IMR-90 (cell line): ENCODE data around the gene FAM83F. TPM values are rescaled to one million over a fixed set of nuclear protein-coding genes. Genes with fewer than 3 reads are reported as not detected.

Source experiments
- ATAC-seq: fragments of 200-7000 bp; cut with Tn5 transposase; 2 replicates; pipeline ENCODE4 v1.9.1; 2020; ENCODE audit warnings: low read depth, mild to moderate bottlenecking, moderate library complexity
- BruUV-seq: library from RNA; stranded (reverse); fragments of 400-500 nt; replicated peaks from 2 replicates; lab custom pipeline; 2021; lab: Mats Ljungman, UMichigan
- CTCF ChIA-PET: fragments of 300-600 bp; formaldehyde crosslinking; extraction: SDS; loops from one replicate; lab custom pipeline; 2021; ENCODE audit warnings: antibody characterized with exemption; lab: Yijun Ruan, JAX
- POLR2A ChIA-PET: fragments of 300-600 bp; sonication (Branson Sonifier 250); formaldehyde crosslinking; loops from one replicate; lab custom pipeline; 2022; ENCODE audit warnings: antibody characterized with exemption; ENCODE audit not compliant: unreplicated experiment; lab: Charles Lee
- DNase-seq: peaks from one replicate; pipeline ENCODE4 v3.0.0; 2013
- H2AFZ ChIP-seq: replicated peaks from 2 replicates; pipeline ENCODE3; 2013; ENCODE audit warnings: low read length, mild to moderate bottlenecking; ENCODE audit not compliant: poor library complexity
- H2AK5ac ChIP-seq: 2 replicates; pipeline ENCODE4 v1.6.1; 2013; ENCODE audit warnings: low read depth, low read length, inconsistent platforms
- H2AK9ac ChIP-seq: replicated peaks from 2 replicates; pipeline ENCODE3; 2013; ENCODE audit warnings: mild to moderate bottlenecking, low read depth, low read length, moderate library complexity; ENCODE audit not compliant: poor library complexity
- H2BK120ac ChIP-seq: 2 replicates; pipeline ENCODE4 v1.6.1; 2013; ENCODE audit warnings: low read depth, low read length, inconsistent platforms
- H2BK15ac ChIP-seq: 3 replicates; pipeline ENCODE4 v1.6.1; 2013; ENCODE audit warnings: low read depth, low read length, inconsistent platforms
- H2BK20ac ChIP-seq: 2 replicates; pipeline ENCODE4 v1.6.1; 2013; ENCODE audit warnings: low read depth, mild to moderate bottlenecking, inconsistent platforms, low read length, moderate library complexity
- H2BK5ac ChIP-seq: 2 replicates; pipeline ENCODE4 v1.6.1; 2013; ENCODE audit warnings: mild to moderate bottlenecking, low read depth, low read length, inconsistent platforms; ENCODE audit not compliant: poor library complexity, severe bottlenecking
- H3K14ac ChIP-seq: replicated peaks from 2 replicates; pipeline ENCODE4 v1.6.1; 2013; ENCODE audit warnings: low read depth, low read length, inconsistent platforms
- H3K18ac ChIP-seq: 2 replicates; pipeline ENCODE4 v1.6.1; 2013; ENCODE audit warnings: low read depth, low read length, control low read depth
- H3K23ac ChIP-seq: 2 replicates; pipeline ENCODE4 v1.6.1; 2013; ENCODE audit warnings: low read depth, low read length, inconsistent platforms
- H3K27ac ChIP-seq: 2 replicates; pipeline ENCODE4 v1.5.1; 2013; ENCODE audit warnings: mild to moderate bottlenecking, control low read depth, low read length; ENCODE audit not compliant: insufficient read depth
- H3K27me3 ChIP-seq: 2 replicates; pipeline ENCODE4 v1.6.1; 2013; ENCODE audit warnings: low read length; ENCODE audit not compliant: control insufficient read depth, insufficient read depth
- H3K36me3 ChIP-seq: 2 replicates; pipeline ENCODE4 v1.6.1; 2013; ENCODE audit warnings: low read length, mixed read lengths; ENCODE audit not compliant: control insufficient read depth, insufficient read depth
- H3K4ac ChIP-seq: 2 replicates; pipeline ENCODE4 v1.6.1; 2013; ENCODE audit warnings: low read depth, low read length, inconsistent platforms
- H3K4me1 ChIP-seq: 2 replicates; pipeline ENCODE4 v1.6.1; 2013; ENCODE audit warnings: low read length, mixed read lengths; ENCODE audit not compliant: control insufficient read depth, insufficient read depth
- H3K4me2 ChIP-seq: 2 replicates; pipeline ENCODE4 v1.6.1; 2013; ENCODE audit warnings: low read depth, mild to moderate bottlenecking, control low read depth, low read length, moderate library complexity
- H3K4me3 ChIP-seq: 2 replicates; pipeline ENCODE4 v1.5.1; 2013; ENCODE audit warnings: low read depth, mild to moderate bottlenecking, control low read depth, low read length, moderate library complexity; ENCODE audit not compliant: insufficient read depth
- H3K56ac ChIP-seq: 2 replicates; pipeline ENCODE4 v1.6.1; 2013; ENCODE audit warnings: low read length, inconsistent platforms; ENCODE audit not compliant: insufficient read depth; ENCODE audit errors: extremely low read depth
- H3K79me1 ChIP-seq, 2 experiments: 2 replicates each; pipeline ENCODE4 v1.6.1; 2013; ENCODE audit warnings: low read length in 2 of 2, inconsistent platforms in 1 of 2, low read depth in 1 of 2
- H3K9ac ChIP-seq: 2 replicates; pipeline ENCODE4 v1.6.1; 2013; ENCODE audit warnings: low read depth, low read length, control low read depth
- H3K9me1 ChIP-seq: 2 replicates; pipeline ENCODE4 v1.6.1; 2013; ENCODE audit warnings: low read length, inconsistent platforms; ENCODE audit not compliant: insufficient read depth
- H3K9me3 ChIP-seq: 2 replicates; pipeline ENCODE4 v1.6.1; 2013; ENCODE audit warnings: low read length; ENCODE audit not compliant: control insufficient read depth, insufficient read depth
- H4K20me1 ChIP-seq: 2 replicates; pipeline ENCODE4 v1.6.1; 2013; ENCODE audit warnings: low read length, inconsistent platforms; ENCODE audit not compliant: insufficient read depth
- H4K5ac ChIP-seq: 2 replicates; pipeline ENCODE4 v1.6.1; 2013; ENCODE audit warnings: mild to moderate bottlenecking, low read depth, low read length, control low read depth
- H4K8ac ChIP-seq, 2 experiments: 2 replicates each; pipeline ENCODE4 v1.6.1; 2013; ENCODE audit warnings: low read depth in 2 of 2, low read length in 2 of 2, control low read depth in 1 of 2, inconsistent platforms in 1 of 2
- H4K91ac ChIP-seq: 2 replicates; pipeline ENCODE4 v1.6.1; 2013; ENCODE audit warnings: low read depth, low read length, inconsistent platforms; ENCODE audit not compliant: insufficient read depth
- CEBPB ChIP-seq: IDR thresholded peaks from 2 replicates; pipeline ENCODE4 v1.6.1; 2012; ENCODE audit warnings: low read depth, low read length, improper control_type of control experiment
- FOS ChIP-seq: fragments of 150-350 bp; IDR thresholded peaks from 2 replicates; pipeline ENCODE4 v1.6.1; 2016; ENCODE audit warnings: low read depth, low read length
- WGBS, 2 experiments: methylation state at CpG; one replicate each; pipeline versions ENCODE4 v1.1.5 to v1.1.7; 2013; ENCODE audit warnings: missing lambda C conversion rate in 2 of 2; ENCODE audit not compliant: insufficient read length in 1 of 2; ENCODE audit errors: extremely low coverage in 2 of 2; 5-methylcytosine and 5-hydroxymethylcytosine counted together
- dilution Hi-C: fragments of 300-500 bp; cut with HindIII; formaldehyde crosslinking; loops from one replicate; pipeline ENCODE4 v1.14.3; 2018; ENCODE audit warnings: low sequenced_read_pairs; ENCODE audit not compliant: unreplicated experiment
- in situ Hi-C: fragments of 300-500 bp; cut with MboI; formaldehyde crosslinking; loops from 3 replicates; pipeline ENCODE4 v1.14.3; 2019; ENCODE audit warnings: low sequenced_read_pairs, inconsistent platforms, mixed read lengths
- intact Hi-C: fragments of 100-400 bp; cut with micrococcal nuclease; formaldehyde crosslinking; loops from 2 replicates; pipeline ENCODE4 v1.10.0; 2022
- polyA plus RNA-seq, 3 experiments: library from polyadenylated mRNA; depleted of rRNA; stranded (reverse); fragments of >200 nt; gene quantifications; 2 replicates each; pipeline ENCODE4 v1.2.3, GENCODE V29; 2012; ENCODE audit warnings: low replicate concordance in 1 of 3
- total RNA-seq: library from RNA; depleted of rRNA; stranded (reverse); fragments of >200 nt; gene quantifications from 2 replicates; pipeline ENCODE4 v1.2.3, GENCODE V29; 2012

The FAM83F gene
- total and polyA plus RNA-seq, 2 of the 4 experiments (the other 2 are of a cell fraction), result not detected

DNA sequence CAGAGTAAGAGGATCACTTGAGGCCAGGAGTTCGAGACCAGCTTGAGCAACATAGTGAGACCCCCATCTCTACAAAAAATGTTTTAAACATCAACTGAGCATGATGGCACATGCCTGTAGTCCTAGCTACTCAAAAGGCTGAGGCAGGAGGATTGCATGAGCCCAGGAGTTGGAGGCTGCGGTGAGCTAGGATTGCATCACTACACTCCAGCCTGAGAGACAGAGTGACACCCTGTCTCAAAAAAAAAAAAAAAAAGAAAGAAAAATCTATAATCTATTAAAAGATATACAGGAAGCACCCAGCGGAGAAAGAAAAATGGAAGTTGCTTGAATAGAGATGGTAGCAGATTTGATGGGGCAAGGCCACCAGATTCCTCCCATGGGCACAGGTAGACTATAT, 61.8 kb downstream of the FAM83F start:
- in situ Hi-C loops, result no loop called here
- H2AK5ac ChIP-seq, result no peak overlapping the region

More for the DNA sequence above, 61.8 kb downstream of the FAM83F start:
- Histone ChIP-seq H4K20me1 (peaks cover 13% of the 10 kb centered on the region; the same call in 1 of the 2 replicates), H3K27ac (no peak overlapping the region), H2BK15ac (no peak overlapping the region), H2BK5ac (no peak overlapping the region), H3K9me1 (peaks cover 5% of the 10 kb centered on the region; the same call in 1 of the 2 replicates), H3K23ac (no peak overlapping the region), H4K91ac (no peak overlapping the region), H3K79me1 (peaks cover 15 to 17% of the 10 kb centered on the region in 2 experiments; a peak in 3 of 4 replicates), H2BK20ac (no peak overlapping the region), H2AK9ac (no peak overlapping the region), H4K5ac (no peak overlapping the region), H3K36me3 (no peaks in the 10 kb centered on the region), H4K8ac (no peak overlapping the region), H2AFZ (no peak overlapping the region), H3K14ac (no peak overlapping the region), H3K56ac (no peak overlapping the region), H3K9me3 (no peaks in the 10 kb centered on the region), H3K4me2 (no peak overlapping the region), H3K4ac (no peak overlapping the region), H3K4me1 (no peaks in the 10 kb centered on the region), H3K9ac (no peak overlapping the region), H3K18ac (no peak overlapping the region), H2BK120ac (no peak overlapping the region), H3K27me3 (no peaks in the 10 kb centered on the region), H3K4me3 (no peak overlapping the region)
- intact Hi-C loops (loop anchor here (5.0 kb wide), 1 partner anchor 41 kb away; no protein-coding TSS in a partner anchor), dilution Hi-C loops (no loop called here)
- no CpG with 5 or more reads among the region's 3 CpGs for WGBS, 2 experiments
- DNase-seq (no peak), ATAC-seq (no peak)
- no TSS peak for BruUV-seq
- ChIA-PET CTCF (interaction anchor here (0.7 to 1.0 kb wide), 2 partner anchors 30 to 132 kb away, joined by 3 read pairs; no protein-coding TSS in a partner anchor), POLR2A (no interaction called here)
- no peak for TF ChIP-seq FOS
- 0 out of 2 replicates have a peak, but pooled peaks have one; percentile 7 for TF ChIP-seq CEBPB
